Caco-2 (cell line): ENCODE measurements around the gene INPP4B. TPM values are rescaled to one million over a fixed set of nuclear protein-coding genes. Genes with fewer than 3 reads are reported as not detected.

ENCODE experiments used
- BruUV-seq: library from RNA; stranded (reverse); fragments of 400-500 nt; replicated peaks from 2 replicates; lab custom pipeline; 2021; lab: Mats Ljungman, UMichigan
- CTCF ChIA-PET: fragments of 300-600 bp; sonication (Branson Sonifier 250); formaldehyde crosslinking; loops from one replicate; lab custom pipeline; 2022; ENCODE audit warnings: antibody characterized with exemption; lab: Charles Lee
- POLR2A ChIA-PET: fragments of 300-600 bp; sonication (Branson Sonifier 250); formaldehyde crosslinking; loops from one replicate; lab custom pipeline; 2022; ENCODE audit warnings: antibody characterized with exemption; lab: Charles Lee
- DNase-seq, 2 experiments: peaks; one replicate each; pipeline versions ENCODE4 v3.0.0 to v3.0.0-alpha.2; 2020 to 2022
- H3K27me3 ChIP-seq: replicated peaks from 2 replicates; pipeline ENCODE4 v1.6.0; 2011; ENCODE audit warnings: low read length; ENCODE audit not compliant: control insufficient read depth, insufficient read depth
- H3K36me3 ChIP-seq: 2 replicates; pipeline ENCODE4 v1.5.1; 2011; ENCODE audit warnings: low read length; ENCODE audit not compliant: control insufficient read depth, insufficient read depth
- H3K4me1 ChIP-seq: fragments of 250-450 bp; sonication (Bioruptor Pico); 2 replicates; pipeline ENCODE4 v1.5.1; 2020; ENCODE audit warnings: mild to moderate bottlenecking
- H3K4me3 ChIP-seq: 2 replicates; pipeline ENCODE4 v1.5.1; 2011; ENCODE audit warnings: low read depth, mild to moderate bottlenecking, control low read depth, low read length
- H3K9me3 ChIP-seq: fragments of 250-450 bp; sonication (Bioruptor Pico); 2 replicates; pipeline ENCODE4 v1.5.1; 2020; ENCODE audit warnings: mild to moderate bottlenecking, moderate library complexity
- H3K27ac Mint-ChIP-seq: one replicate; pipeline ENCODE4 v1.8.0; 2022; ENCODE audit warnings: mixed read lengths; ENCODE audit not compliant: unreplicated experiment
- H3K27me3 Mint-ChIP-seq: one replicate; pipeline ENCODE4 v1.8.0; 2022; ENCODE audit warnings: mixed read lengths; ENCODE audit not compliant: insufficient read depth, unreplicated experiment
- H3K36me3 Mint-ChIP-seq: one replicate; pipeline ENCODE4 v1.8.0; 2022; ENCODE audit warnings: mild to moderate bottlenecking, mixed read lengths; ENCODE audit not compliant: insufficient read depth, unreplicated experiment
- H3K4me1 Mint-ChIP-seq: one replicate; pipeline ENCODE4 v1.8.0; 2022; ENCODE audit warnings: low read depth, mixed read lengths; ENCODE audit not compliant: unreplicated experiment
- H3K4me3 Mint-ChIP-seq: one replicate; pipeline ENCODE4 v1.8.0; 2022; ENCODE audit warnings: mild to moderate bottlenecking, moderate library complexity, mixed read lengths; ENCODE audit not compliant: unreplicated experiment
- H3K9me3 Mint-ChIP-seq: one replicate; pipeline ENCODE4 v1.8.0; 2022; ENCODE audit warnings: mixed read lengths; ENCODE audit not compliant: unreplicated experiment
- CTCF ChIP-seq, 2 experiments: fragments of 200-600 bp in 1 of 2; IDR thresholded peaks; 1 replicate in 1 of 2; 2 replicates in 1 of 2; pipeline versions ENCODE4 v1.5.1 to v1.8.0; 2011 to 2022; ENCODE audit warnings: antibody characterized with exemption in 1 of 2, control low read depth in 1 of 2, inconsistent platforms in 1 of 2, low read depth in 1 of 2, low read length in 1 of 2, mild to moderate bottlenecking in 1 of 2, moderate library complexity in 1 of 2; ENCODE audit not compliant: insufficient read depth in 1 of 2, severe bottlenecking in 1 of 2, unreplicated experiment in 1 of 2
- intact Hi-C: fragments of 100-400 bp; cut with micrococcal nuclease; formaldehyde crosslinking; loops from one replicate; pipeline ENCODE4 v1.10.0; 2022; ENCODE audit not compliant: unreplicated experiment
- total RNA-seq: library from RNA; stranded (reverse); gene quantifications from 2 replicates; pipeline ENCODE4 v1.2.3, GENCODE V29; 2022

The INPP4B gene
- total RNA-seq, 1 experiment from 2014 or later, result 10.3 TPM

DNA sequence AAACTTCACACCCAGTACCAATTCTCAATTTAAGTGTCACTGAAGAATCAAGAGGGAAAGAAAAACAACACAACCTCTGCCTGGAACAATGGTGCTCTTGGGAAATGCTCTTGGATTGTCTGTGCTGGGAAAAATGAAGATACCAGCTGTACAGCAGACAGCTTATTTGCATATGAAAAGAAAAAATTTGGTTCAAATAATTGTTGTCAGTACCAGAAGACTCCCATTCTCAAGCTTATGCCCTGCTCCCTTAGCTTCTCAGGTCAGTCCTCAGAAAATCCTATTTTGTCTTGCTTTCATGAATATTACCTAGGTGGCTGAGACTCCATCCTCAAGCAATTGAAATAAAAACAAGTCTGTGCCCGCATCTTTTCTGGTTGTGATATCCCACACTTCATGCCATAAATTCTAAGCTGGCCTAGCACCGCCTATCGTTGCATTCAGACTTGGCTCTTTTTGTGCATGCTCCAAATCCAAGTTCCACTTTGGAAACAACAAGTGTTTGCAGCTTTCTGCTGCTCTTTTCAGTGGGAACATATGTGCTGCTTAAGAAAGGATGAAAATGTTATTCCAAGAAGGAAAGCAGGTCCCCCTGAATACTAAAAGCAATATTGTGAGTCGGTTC lies 431.6 kb downstream of the INPP4B start:
- H3K36me3 Mint-ChIP-seq, result no peaks in the 10 kb centered on the region
- H3K9me3 Mint-ChIP-seq, result no peaks in the 10 kb centered on the region
- no peaks in the 10 kb centered on the region for H3K4me1 Mint-ChIP-seq
- no peak for DNase-seq
- intact Hi-C loops, result no loop called here
- no peaks in the 10 kb centered on the region for H3K27me3 Mint-ChIP-seq
- Histone ChIP-seq H3K9me3 (no peaks in the 10 kb centered on the region), H3K36me3 (no peaks in the 10 kb centered on the region), H3K4me1 (no peaks in the 10 kb centered on the region), H3K27me3 (no peaks in the 10 kb centered on the region), H3K4me3 (no peak overlapping the region)
- CTCF ChIA-PET, result no interaction called here
- H3K27ac Mint-ChIP-seq, result no peak overlapping the region
- BruUV-seq, result no TSS peak
- POLR2A ChIA-PET, result no interaction called here
- H3K4me3 Mint-ChIP-seq, result no peak overlapping the region
- TF ChIP-seq CTCF (IDR thresholded peaks at IDR 0.05; ENCODE audit: insufficient read depth in 1 of 2, low read depth in 1 of 2, low read length in 1 of 2, severe bottlenecking in 1 of 2, unreplicated experiment in 1 of 2), result no peak

DNA sequence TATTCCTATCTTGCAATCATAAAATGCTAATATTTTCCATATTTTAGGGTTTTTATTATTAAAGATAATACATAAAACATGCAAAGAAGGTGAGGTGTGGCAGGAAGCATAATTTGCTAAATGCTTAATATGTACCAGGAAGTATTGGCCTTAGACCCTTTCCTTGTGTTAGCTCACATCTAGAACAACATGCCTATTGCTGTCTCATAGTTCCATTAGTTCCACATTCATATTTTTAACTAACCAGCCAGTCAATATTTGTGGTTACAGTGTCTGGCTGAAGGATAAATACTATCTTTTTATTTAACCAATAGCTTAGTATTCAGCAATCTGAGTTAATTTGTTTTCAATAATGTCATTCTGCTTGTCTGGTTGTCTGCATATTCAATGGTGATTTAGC lies 432.6 kb downstream of the INPP4B start:
- DNase-seq, result no peak
- H3K9me3 ChIP-seq, result no peaks in the 10 kb centered on the region
- intact Hi-C loops, result no loop called here
- peaks cover 2% of the 10 kb centered on the region for H3K4me1 ChIP-seq
- Mint-ChIP-seq H3K27ac (no peak overlapping the region), H3K4me3 (no peak overlapping the region), H3K27me3 (no peaks in the 10 kb centered on the region), H3K4me1 (no peaks in the 10 kb centered on the region), H3K9me3 (no peaks in the 10 kb centered on the region), H3K36me3 (no peaks in the 10 kb centered on the region)
- H3K36me3 ChIP-seq, result no peaks in the 10 kb centered on the region
- BruUV-seq, result no TSS peak
- no peaks in the 10 kb centered on the region for H3K27me3 ChIP-seq
- ChIA-PET POLR2A (no interaction called here), CTCF (no interaction called here)
- no peak overlapping the region for H3K4me3 ChIP-seq
- no peak for TF ChIP-seq CTCF (IDR thresholded peaks at IDR 0.05; ENCODE audit: insufficient read depth in 1 of 2, low read depth in 1 of 2, low read length in 1 of 2, severe bottlenecking in 1 of 2, unreplicated experiment in 1 of 2)

DNA sequence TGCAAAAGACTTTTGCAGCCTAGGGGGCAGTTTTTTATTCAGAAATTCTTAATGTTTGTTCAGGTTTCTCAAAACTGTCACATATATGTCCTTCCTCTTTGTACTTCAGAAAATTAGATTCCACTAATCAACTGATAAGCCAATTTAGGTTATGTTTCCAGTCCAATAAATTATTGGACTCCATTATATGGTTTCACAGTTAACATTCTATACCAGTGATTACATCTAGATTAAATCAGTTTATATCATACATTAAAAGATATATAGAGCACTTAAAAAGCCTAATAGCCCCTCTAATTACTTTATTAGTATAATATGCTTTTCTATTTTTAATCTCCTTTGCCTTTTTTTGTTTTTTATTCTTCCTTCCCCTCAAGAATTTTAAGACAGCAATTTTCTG lies 434.1 kb downstream of the INPP4B start:
- Mint-ChIP-seq H3K27ac (no peak overlapping the region), H3K4me1 (no peaks in the 10 kb centered on the region)
- POLR2A ChIA-PET, result no interaction called here

More for the DNA sequence above, 434.1 kb downstream of the INPP4B start:
- no peaks in the 10 kb centered on the region for H3K9me3 ChIP-seq
- no peak overlapping the region for H3K4me3 ChIP-seq
- no peak overlapping the region for H3K4me3 Mint-ChIP-seq
- CTCF ChIA-PET, result no interaction called here
- peaks cover 9% of the 10 kb centered on the region for H3K4me1 ChIP-seq
- H3K9me3 Mint-ChIP-seq, result no peaks in the 10 kb centered on the region
- no TSS peak for BruUV-seq
- intact Hi-C loops, result no loop called here
- no peaks in the 10 kb centered on the region for H3K36me3 ChIP-seq
- DNase-seq, result no peak
- H3K36me3 Mint-ChIP-seq, result no peaks in the 10 kb centered on the region
- TF ChIP-seq CTCF (IDR thresholded peaks at IDR 0.05; ENCODE audit: insufficient read depth in 1 of 2, low read depth in 1 of 2, low read length in 1 of 2, severe bottlenecking in 1 of 2, unreplicated experiment in 1 of 2), result no peak
- no peaks in the 10 kb centered on the region for H3K27me3 ChIP-seq
- H3K27me3 Mint-ChIP-seq, result no peaks in the 10 kb centered on the region
